Measurements from ENCODE around the gene ATG4B.

DNA sequence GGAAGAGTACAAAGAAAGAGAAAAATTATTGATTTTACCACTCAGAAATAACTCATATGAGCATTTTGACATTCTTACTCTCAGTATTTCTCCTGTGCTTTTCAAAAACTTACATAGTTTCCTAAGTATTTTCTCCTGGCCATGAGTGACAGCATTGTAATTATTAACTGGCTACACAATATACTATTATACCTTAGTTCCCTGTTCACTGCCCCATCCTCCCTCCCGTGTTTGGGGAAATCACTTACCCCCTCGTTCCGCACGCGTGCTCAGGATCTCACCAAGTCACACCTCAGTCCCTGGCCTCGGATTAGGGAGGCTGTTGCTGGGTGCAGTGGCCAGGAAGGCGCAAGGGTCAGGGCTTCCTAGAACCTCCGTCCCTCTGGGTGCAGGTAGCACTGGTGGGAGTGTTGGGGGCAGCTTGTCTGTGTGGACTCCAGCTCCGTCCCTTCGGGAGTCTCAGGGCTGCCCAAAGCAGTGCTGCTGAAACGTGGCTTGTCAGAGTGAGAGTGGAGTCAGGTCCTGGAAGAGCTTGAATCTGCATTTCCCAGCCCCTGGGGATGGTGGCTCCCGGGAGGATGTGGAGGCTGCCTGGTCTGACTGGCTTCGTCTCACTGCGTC lies 23.2 kb downstream of the ATG4B start:
- TF ChIP-seq, protein P1, sequence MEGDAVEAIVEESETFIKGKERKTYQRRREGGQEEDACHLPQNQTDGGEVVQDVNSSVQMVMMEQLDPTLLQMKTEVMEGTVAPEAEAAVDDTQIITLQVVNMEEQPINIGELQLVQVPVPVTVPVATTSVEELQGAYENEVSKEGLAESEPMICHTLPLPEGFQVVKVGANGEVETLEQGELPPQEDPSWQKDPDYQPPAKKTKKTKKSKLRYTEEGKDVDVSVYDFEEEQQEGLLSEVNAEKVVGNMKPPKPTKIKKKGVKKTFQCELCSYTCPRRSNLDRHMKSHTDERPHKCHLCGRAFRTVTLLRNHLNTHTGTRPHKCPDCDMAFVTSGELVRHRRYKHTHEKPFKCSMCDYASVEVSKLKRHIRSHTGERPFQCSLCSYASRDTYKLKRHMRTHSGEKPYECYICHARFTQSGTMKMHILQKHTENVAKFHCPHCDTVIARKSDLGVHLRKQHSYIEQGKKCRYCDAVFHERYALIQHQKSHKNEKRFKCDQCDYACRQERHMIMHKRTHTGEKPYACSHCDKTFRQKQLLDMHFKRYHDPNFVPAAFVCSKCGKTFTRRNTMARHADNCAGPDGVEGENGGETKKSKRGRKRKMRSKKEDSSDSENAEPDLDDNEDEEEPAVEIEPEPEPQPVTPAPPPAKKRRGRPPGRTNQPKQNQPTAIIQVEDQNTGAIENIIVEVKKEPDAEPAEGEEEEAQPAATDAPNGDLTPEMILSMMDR (IDR thresholded peaks at IDR 0.05; ENCODE audit: control extremely low read depth in 1 of 3, insufficient read depth in 1 of 3, low read depth in 1 of 3, low read length in 3 of 3), result no peak
- TF ChIP-seq POLR2A (IDR thresholded peaks at IDR 0.05; ENCODE audit: control extremely low read depth in 1 of 2, low read depth in 2 of 2, low read length in 2 of 2), result no peak
- TF ChIP-seq RAD21 (IDR thresholded peaks at IDR 0.05 in 1 of 2, conservative IDR thresholded peaks at IDR 0.05 in 1 of 2; ENCODE audit: low read depth in 2 of 2, low read length in 2 of 2), result no peak
- no peak for TF ChIP-seq CREB1 (IDR thresholded peaks at IDR 0.05)
- TF ChIP-seq JUND (IDR thresholded peaks at IDR 0.05; ENCODE audit: low read length), result no peak
- no peak for TF ChIP-seq EP300 (IDR thresholded peaks at IDR 0.05; ENCODE audit: borderline replicate concordance in 1 of 2, low read depth in 2 of 2, low read length in 2 of 2)
- TF ChIP-seq KDM5A (IDR thresholded peaks at IDR 0.05; ENCODE audit: low read length), result no peak
- no peak for TF ChIP-seq POU5F1 (IDR thresholded peaks at IDR 0.05; ENCODE audit: low read depth, low read length)

Data from H1 (cell line).